ENCODE measurements around the gene GPR4.
"Not testable (repeated sequence)": the region's sequence is repeated elsewhere in the genome, so short reads cannot be mapped to it uniquely, and the experiment has no call there.

Gene GPR4

DNA sequence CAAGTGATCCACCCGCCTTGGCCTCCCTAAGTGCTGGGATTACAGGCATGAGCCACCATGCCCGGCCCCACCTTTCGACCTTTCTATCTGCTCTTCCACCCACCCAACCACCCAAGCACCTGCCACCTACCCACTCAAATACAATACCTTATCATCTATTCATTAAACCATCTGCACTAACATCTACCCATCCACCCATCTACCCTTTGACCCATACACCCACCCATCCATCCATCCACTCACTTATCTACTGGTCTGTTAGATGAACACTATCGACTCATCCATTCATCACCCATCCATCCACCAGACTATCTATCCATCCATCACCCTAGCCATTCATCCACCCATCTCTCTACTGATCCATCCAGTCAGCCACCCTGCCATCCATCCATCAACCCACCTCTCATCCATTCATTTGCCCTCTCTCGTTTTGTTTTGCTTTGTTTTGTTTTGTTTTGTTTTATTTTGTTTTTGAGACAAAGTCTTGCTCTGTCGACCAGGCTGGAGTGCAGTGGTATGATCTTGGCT lies 20.0 kb upstream of the GPR4 start:
- DNase-seq (ENCODE audit: low read depth), result no peak

DNA sequence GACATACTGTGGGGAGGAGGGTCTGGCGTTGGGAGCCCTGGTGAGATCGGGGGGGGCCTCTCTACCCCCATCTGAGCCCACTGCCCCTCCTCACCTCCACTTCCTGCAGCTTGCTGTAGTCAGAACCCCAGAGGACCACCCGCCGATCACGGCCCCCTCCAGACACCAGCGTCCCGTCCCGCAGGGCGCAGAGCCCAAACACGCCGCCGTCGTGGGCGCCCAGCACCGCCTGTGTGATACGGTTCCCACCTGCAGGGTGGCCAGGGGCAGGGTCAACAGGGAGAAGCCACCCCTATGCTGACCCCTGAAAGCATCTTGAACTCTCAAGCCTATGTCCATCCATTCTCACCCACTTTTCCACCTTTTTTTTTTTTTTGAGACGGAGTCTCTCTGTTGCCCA lies 19.4 kb upstream of the GPR4 start:
- DNase-seq (ENCODE audit: low read depth), result no peak

DNA sequence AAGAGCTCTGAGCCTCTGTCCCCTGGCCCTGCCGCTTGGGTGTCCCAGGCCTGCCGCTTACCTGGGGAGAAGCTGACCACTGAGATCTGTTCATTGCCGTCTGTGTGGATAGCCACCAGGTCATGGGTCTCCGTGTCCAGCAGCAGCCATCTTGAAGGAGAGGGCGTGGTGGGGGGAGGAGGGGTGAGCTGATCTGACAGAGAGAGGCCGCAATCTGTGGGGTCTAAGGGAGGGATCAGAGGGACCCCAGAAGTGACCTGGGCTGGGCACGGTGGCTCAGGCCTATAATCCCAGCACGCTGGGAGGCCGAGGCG lies 14.6 kb upstream of the GPR4 start:
- no peak for DNase-seq (ENCODE audit: low read depth)

DNA sequence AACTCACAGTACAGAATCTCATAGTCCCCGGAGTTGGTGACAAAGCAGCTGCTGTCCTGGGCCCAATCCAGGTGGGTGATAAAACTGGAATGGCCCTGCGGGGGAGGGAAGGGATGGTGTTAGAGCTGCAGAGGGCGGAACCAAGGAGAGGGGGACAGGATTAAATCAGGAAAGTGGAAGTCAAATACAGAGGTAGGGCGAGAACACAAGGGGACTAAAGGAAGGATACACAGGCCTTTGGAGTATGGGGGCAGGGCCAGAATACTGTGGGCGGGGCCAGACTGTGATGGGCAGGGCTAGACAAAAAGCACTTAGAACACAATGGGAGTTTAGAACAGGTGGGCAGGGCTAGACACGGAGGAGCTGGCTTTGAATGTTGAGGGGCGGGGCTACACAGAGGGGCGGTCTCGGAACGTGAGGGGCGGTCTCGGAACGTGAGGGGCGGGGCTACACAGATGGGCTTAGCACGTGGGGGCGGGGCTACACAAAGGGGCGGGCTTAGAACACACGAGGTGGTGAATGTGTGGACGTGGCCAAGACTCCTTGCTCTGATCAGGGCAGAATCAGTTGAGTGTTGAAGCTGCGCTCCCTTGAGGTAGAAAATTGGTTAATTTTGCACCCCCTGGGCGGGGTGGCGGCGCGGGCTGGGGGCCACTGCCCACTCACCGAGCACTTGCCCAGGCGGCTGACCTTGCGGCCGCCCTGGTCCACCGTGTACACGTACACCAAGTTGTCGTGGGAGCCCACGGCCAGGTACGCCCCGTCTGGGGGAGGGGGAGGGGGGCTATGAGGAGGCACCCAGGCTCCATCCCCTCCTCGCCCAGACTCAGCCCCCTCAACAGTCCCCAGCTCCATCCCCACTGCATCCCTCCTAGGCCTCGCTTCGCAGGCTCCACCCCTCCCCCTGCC lies 14.0 kb upstream of the GPR4 start:
- DNase-seq (ENCODE audit: low read depth), result peak; percentile 35

DNA sequence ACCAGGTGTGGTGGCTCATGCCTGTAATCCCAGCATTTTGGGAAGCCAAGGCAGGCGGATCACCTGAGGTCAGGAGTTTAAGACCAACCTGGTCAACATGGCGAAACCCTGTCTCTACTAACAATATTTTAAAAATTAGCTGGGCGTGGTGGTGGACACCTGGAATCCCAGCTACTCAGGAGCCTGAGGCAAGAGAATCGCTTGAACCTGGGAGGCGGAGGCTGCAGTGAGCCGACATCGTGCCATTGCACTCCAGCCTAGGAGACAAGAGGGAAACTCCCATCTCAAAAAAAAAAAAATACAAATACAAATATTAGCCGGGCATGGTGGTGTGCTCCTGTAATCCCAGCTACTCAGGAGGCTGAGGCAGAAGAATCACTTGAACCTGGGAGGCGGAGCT lies 13.0 kb upstream of the GPR4 start:
- not testable (repeated sequence) for DNase-seq (ENCODE audit: low read depth)

DNA sequence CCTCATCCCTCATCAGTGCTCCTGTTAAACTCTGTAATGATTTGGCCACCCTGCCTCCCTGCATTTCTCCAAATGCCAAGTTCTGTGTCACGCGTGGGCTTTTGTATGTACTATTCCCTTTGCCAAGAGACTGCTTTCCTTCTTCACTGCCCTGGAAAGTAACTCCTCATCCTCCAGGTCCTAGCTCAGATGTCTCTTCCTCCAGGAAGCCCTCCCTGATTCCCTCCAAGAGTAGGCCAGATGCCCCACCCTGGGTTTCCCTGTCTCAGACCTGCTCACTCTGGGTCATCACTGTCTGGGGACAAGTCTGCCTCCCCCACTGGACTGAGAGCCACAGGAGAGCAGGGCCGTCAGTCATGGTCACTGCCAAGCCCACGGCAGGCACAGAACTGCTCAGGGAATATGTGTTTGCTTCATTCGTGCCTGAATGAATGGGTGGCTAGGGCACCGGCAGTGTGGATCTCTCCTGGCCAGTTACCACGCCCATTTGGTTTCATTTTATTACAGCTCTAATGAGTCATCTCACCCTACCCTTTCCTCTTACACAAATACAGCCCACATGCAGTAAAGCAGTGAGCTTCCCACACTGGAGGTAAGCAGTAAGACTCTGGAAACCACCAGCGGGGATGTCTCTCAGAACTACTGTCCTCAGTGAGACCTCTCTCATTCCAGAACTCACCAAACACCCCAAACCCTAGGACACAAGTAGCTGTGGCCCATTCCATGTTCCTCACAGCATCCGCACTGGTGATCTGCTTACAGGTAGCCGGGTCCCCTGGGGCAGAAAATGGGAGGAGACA lies 12.1 kb upstream of the GPR4 start:
- peak; percentile 81 for DNase-seq (ENCODE audit: low read depth)

DNA sequence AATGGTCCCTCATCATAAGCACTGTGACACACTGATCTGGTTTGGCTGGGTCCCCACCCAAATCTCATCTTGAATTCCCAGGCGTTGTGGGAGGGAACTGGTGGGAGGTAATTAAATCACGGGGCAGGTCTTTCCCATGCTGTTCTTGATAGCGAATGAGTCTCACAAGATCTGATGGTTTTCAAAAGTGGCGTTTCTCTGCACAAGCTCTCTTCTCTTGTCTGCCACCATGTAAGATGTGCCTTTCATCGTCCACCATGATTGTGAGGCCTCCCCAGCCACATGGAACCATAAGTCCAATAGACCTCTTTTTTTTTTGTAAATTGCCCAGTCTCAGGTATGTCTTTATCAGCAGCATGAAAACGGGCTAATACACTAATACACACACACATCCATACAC lies 6.9 kb upstream of the GPR4 start:
- no peak for DNase-seq (ENCODE audit: low read depth)

DNA sequence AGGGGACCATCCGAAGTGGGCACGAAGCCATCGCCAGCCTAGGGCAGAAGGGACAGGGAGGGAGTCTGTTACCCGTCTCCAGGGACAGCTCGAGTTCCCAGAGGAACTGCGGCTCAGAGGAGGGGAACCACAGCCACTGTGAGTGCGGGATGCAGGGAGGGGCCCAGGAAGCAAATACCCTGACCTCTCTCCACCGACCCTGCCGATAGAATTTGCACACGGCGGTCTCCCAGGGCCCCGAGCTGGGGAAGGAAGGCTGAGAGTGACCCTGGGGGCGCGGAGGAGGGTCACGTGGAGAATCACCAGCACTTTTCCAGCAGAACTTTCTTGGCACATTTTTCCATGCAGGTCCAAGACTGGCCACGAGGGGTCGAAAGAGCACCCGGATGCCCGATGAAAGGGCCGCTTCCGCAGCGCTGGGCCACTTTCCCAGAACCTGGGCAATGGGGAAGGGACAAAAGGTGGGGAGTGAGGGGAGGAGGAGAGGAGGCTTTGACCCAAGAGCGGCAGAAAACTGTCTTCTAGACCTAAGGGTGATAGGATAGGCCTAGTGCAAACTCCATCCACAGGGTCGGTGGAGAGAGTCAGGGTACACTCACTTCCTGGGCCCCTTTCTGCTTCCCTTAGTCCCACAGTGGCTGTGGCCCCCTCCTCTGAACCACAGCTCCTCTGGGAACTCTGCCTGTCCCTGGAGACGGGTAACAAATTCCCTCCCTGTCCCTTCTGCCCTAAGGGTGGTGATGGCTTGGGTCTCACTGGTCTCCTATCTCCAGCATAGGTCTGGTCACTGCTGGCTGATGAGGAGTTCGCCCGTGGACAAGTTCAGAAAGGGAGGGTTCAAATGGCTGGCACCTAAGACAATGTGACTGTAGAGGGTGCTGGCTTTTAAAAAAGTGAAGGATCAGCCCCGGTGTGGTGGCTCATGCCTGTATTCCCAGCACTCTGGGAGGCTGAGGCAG lies 5.3 kb upstream of the GPR4 start:
- no peak for DNase-seq (ENCODE audit: low read depth)

DNA sequence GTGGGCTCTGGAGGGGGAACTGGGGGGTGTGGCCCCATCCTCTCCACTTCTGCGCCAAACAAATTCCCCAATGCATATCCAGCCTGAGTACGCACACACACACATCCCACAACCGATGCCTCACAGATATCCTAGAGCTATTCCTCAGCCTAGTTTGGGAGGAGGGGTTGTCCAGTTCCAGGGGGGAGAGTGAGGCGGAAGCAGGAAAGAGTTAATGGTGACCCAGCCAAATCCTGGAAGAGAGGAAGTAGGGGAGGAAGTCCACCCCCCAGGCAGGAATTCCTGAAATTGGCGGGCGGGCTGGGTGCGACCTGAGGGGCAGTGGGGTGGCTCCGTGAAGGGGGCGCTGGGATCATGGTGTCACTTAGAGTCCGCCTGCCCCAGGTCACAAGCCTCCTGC lies 897 bp downstream of the GPR4 start:
- no peak for DNase-seq (ENCODE audit: low read depth)

DNA sequence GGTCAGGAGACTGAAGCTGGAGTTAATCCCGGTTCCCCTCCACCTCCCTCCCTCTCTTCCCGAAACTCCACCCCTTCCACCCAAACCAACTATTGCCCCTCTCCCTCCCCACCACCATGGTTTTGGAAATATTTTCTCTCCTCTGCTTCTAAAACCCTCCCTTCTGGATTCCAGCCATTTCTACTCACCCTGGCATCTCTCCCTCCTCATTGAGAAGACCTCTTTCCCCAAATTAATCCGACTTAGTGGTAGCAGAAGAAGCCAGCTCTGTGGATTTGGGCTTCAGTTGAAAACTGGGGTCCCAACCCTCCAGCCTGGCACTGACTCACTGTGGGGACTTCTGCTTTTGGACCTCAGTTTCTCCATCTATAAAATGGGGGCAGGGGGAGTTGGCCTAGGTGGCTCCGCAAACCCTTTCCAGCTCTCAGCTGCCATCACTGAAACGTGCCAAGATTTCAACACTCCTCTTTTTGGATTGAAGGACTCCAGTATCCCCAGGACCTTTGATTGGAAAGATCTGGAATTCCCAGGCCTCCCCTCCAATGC lies 1.6 kb downstream of the GPR4 start:
- no peak for DNase-seq (ENCODE audit: low read depth)

DNA sequence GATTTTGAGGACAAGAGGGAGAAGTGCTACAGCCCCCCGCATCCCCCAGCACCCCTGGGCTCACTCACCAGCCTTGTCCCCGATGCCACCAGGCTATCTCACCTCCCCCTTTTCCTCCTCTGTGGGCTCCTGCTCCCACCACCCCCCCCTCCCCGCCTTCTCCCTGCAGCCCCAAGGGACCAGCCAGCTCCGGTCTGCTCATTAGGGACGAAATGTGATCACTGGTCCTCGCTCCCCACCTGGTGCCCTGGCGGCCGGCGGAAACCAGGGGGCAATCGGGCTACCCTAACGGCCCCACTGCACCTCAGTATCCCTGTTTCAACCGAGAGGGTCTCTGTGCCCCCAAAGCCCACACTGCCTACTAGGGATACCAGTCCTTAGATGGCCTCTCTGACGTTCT lies 2.7 kb downstream of the GPR4 start:
- no peak for DNase-seq (ENCODE audit: low read depth)

DNA sequence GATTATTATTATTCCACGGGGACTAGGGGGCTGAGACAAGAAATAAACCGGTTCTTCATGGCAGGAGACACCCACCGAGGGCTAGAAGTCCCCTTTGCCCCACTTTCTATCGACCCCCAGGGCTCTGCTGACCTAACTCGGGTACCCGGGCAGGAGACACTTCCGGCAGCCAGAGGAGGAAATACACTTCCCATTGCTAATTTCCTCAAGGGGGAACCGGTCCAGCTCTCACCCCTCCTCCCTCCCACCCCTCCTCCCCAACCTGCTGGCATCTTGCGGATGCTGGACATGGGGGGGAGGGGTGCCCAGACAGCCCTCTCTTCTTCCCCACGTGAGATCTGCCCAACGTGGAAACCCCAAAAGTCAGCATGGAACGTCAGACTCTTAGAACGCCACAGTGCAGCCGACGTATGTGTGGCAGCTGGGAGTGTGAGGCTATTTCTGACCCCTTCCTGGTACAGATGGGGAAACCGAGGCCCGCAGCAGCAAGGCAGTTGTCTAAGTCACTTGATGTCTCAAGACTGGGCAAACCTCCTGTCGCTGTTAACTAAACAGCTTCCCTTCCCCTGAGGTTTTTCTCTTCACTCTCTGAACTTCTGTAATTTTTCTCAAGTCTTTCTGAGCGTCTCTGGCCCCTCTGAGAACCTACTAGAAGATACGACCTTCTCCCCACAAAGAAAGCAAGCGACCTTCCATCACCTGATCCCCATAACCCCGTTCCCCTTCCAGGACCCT lies 3.6 kb downstream of the GPR4 start:
- DNase-seq (ENCODE audit: low read depth), result no peak

DNA sequence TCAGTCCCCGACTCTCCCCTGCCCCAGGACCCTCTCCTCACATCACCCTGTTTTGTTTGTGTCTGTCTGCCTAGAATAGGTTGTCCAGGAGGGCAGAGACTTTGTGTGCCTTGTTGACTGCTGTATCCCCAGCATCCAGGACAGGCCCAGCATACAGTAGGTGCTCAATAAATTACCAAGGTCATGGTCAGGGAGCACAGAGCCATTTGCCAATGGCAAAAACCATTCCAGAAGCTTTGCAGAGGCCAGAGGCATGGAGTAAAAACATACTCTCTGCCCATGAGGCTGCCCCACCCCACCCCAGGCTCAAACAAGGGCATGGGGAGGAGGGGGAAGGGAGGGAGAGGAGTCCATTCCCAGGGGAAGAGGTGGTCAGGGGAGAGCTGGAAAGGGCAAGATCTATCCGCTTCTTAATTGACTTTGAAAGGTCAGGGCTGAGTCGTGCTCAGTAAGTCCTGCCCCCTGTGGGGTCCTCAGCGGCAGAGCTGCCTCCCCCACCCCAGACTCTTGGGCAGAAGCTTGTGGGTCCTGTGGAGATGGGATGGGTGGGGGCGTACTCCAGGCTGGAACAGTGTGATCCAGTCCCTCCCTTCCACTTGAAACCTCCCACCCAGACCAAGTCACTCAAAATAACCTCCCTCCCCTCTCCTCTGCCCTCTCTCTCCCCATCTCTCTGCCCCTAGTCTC lies 4.4 kb downstream of the GPR4 start:
- DNase-seq (ENCODE audit: low read depth), result no peak

DNA sequence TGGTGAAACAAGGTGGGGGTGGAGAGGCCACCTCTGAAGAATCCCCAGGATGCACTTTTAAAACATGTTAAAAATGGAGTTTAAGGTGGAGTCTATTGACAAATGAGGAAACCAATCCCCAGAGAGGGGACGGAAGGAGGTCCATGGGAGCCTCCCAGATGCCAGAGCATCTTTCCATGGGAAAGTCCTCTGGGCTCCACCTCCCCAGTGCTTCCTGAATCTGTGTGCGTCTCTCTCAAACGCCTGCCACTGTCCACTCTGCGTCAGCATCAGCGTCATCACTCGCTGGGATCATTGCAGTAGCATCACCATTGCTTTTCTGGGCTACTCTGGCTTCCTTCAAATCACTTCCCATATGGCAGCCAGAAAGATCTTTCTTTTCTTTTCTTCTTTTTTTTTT lies 6.2 kb downstream of the GPR4 start:
- no peak for DNase-seq (ENCODE audit: low read depth)

DNA sequence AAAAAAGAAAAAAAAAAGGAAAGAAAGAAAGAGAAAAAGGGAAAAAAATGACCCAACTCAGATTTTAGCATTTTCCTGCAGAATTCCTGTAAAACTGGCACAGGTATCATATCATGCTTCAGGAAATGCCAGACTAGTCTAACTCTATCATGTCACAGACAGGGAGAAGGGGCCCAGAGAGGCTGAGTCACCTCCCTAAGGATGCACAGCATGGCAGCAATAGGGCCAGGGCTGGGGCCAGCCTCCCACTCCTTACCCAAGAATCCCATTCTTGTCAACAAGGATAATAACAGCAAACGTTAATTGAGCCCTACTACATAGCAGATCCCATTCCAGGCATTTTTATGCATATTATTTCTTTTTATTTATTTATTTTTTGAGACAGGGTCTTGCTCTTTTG lies 8.5 kb downstream of the GPR4 start:
- no peak for DNase-seq (ENCODE audit: low read depth)

DNA sequence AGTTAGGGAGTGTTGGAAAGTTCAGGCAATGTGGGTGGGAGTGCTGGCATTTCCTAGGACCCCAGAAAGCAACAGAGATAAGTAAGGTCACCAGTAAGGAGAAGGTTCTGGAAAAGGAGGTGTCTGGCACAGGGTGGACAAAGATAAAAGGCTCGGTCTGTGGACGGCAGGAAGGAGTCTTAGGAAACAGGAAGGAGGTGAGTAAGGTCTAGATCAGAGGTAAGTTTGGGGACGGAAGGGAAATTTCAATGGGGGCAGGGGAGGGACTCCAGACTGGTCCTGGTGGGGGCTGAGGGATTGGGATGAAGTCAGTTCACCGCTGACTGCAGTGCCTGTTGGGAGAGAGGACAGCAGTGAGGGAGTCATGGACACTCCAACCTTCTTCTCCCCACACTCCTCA lies 9.6 kb downstream of the GPR4 start:
- DNase-seq (ENCODE audit: low read depth), result no peak

DNA sequence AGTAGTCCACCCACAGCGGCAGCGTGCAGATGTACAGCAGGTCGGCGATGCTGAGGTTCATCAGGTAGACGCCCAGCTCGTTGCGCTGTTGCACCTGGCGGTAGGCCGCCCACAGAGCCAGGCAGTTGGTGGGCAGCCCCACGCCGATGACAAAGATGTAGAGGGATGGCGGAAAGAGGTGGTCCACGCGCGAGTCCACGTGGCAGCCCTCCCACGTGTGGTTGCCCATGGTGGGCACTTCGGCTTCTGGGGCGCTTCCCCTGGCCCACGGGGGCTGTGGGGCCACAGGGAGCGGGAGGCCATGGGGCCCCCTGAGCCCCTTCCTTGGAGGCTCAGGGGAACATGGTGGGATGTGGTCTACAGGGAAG lies 10.4 kb downstream of the GPR4 start:
- DNase-seq (ENCODE audit: low read depth), result no peak

DNA sequence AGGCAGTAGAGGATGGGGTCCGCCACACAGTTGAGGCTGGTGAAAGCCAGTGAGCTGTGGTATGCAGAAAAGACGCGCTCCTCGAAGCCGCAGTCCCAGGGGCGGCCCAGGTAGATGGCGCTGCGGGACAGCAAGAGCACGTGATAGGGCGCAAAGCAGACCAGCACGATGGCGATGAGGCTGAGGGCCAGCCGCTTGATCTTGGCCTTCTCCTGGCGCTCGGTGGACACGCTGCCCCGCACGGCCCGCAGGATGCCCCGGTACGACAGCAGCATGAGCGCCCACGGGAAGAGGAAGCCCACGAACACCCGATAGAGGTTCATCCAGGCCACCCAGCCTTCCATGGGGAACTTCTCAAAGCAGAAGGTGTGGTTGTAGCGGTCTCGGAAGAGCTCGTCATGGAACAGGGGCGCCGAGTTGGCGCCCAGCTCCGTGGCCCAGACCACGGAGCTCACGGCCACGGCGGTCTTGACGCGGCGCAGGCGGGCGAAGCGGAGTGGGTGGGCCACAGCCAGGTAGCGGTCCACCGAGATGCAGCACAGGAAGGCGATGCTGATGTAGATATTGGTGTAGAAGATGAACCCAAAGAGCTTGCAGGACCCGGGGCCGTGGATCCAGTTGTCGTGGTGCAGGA lies 10.9 kb downstream of the GPR4 start:
- no peak for DNase-seq (ENCODE audit: low read depth)

DNA sequence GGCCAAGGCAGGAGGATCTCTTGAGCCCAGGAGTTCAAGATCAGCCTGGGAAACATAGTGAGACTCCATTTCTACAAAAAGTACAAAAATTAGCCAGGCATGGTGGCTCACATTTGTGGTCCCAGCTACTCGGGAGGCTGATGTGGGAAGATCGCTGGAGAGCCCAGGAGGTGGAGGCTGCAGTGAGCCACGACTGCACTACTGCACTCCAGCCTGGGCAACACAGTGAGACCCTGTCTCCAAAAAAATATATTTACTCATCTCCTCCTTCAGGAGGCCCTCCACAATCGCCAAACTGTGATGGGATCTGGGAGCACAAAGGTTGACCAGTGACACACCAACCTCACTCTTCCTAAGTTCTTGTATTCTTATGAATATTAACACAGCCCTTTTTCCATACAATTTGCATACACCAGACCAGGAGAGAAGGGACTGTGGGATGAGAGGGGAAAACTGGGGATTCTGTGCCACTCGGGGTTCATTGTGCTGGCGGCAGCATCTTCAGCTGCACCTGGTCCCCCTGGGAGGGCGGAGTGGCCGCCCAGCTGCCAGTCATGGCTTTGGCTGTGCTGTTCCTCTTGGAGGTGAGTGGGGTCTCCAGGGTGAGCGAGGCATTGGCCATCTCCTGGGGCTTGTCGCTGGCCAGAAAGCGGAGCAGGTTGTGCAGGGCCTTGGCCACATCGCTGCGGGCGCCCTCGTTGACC lies 11.6 kb downstream of the GPR4 start:
- DNase-seq (ENCODE audit: low read depth), result no peak
